Thoracic aorta endothelial cell (primary cell): ENCODE measurements around the gene TGFA. TPM values are rescaled to one million over a fixed set of nuclear protein-coding genes. Genes with fewer than 3 reads are reported as not detected.

Experiments used
- total RNA-seq: library from RNA; depleted of rRNA; stranded (reverse); fragments of >200 nt; gene quantifications from 2 replicates; pipeline ENCODE4 v1.2.3, GENCODE V29; 2012

The TGFA gene
- 0.22 and 0.66 TPM in 2 replicates for total RNA-seq

GRCh38 chr2:70553584-70554337 is at the start of gene TGFA:
TSS of gene TGFA (minus strand) at chr2:70553826. CDS start at chr2:70553767, 59 bp downstream.

Other genes starting within 250 kb of the TGFA start
- 7.3 and 8.4 TPM in 2 replicates for gene ADD2, start 214.4 kb upstream of the TGFA start, total RNA-seq
- gene FIGLA, start 236.8 kb upstream of the TGFA start, total RNA-seq: not detected in 2 replicates